Measurements from ENCODE around the gene OTUD6A. TPM values are rescaled to one million over a fixed set of nuclear protein-coding genes. Genes with fewer than 3 reads are reported as not detected.

The OTUD6A gene
- total and polyA plus RNA-seq, 7 experiments from 2014 or later, result not detected

- ChIA-PET CTCF (no interaction called here), POLR2A (interaction anchor here (0.6 kb wide), 1 partner anchor 218 kb away, joined by 3 read pairs; no protein-coding TSS in a partner anchor)
- Histone ChIP-seq H3K36me3 (ENCODE audit: control insufficient read depth in 2 of 3, insufficient read depth in 3 of 3, low read length in 3 of 3) (no peaks in the 10 kb centered on the region), H3K27me3 (ENCODE audit: control insufficient read depth in 2 of 2, insufficient read depth in 2 of 2, low read length in 2 of 2) (no peaks in the 10 kb centered on the region), H3K27ac (ENCODE audit: low read depth, low read length) (no peak overlapping the region), H3K9me3 (ENCODE audit: control insufficient read depth in 2 of 3, low read length in 3 of 3) (no peaks in the 10 kb centered on the region), H3K4me1 (ENCODE audit: control insufficient read depth in 2 of 2, insufficient read depth in 2 of 2, low read length in 2 of 2) (peaks cover 0 to 8% of the 10 kb centered on the region in 2 donors), H3K4me3 (ENCODE audit: low read length) (no peak overlapping the region)
- no peaks in the 10 kb centered on the region for H3K27me3 Mint-ChIP-seq
- H3K4me3 Mint-ChIP-seq, result no peak overlapping the region
- H3K4me1 Mint-ChIP-seq, result peaks cover 0 to 22% (median 8%) of the 10 kb centered on the region in 7 donors
- H3K9me3 Mint-ChIP-seq, result no peaks in the 10 kb centered on the region
- intact Hi-C loops (cut with micrococcal nuclease), result loop anchor here (5.0 to 10.0 kb wide), 5 partner anchors 63 to 542 kb away; partner anchors contain the start of gene EDA (in 1 of the 2)
- no peak for ATAC-seq
- DNase-seq, result no peak
- no peaks in the 10 kb centered on the region for H3K36me3 Mint-ChIP-seq
- no peak overlapping the region for H3K27ac Mint-ChIP-seq
Measured at GRCh38 chrX:70034646-70035045, 27.6 kb upstream of the OTUD6A start.

GRCh38 chrX:70038515-70038914, 23.7 kb upstream of the OTUD6A start:
- Histone ChIP-seq H3K27me3 (ENCODE audit: control insufficient read depth in 2 of 2, insufficient read depth in 2 of 2, low read length in 2 of 2) (no peaks in the 10 kb centered on the region), H3K36me3 (ENCODE audit: control insufficient read depth in 2 of 3, insufficient read depth in 3 of 3, low read length in 3 of 3) (no peaks in the 10 kb centered on the region), H3K9me3 (ENCODE audit: control insufficient read depth in 2 of 3, low read length in 3 of 3) (no peaks in the 10 kb centered on the region), H3K27ac (ENCODE audit: low read depth, low read length) (no peak overlapping the region), H3K4me3 (ENCODE audit: low read length) (no peak overlapping the region), H3K4me1 (ENCODE audit: control insufficient read depth in 2 of 2, insufficient read depth in 2 of 2, low read length in 2 of 2) (no peaks in the 10 kb centered on the region)
- Mint-ChIP-seq H3K4me1 (peaks cover 0 to 4% (median 0%) of the 10 kb centered on the region in 7 donors), H3K27ac (no peak overlapping the region), H3K9me3 (peaks cover 0 to 1% (median 0%) of the 10 kb centered on the region in 11 donors), H3K36me3 (no peaks in the 10 kb centered on the region), H3K4me3 (no peak overlapping the region), H3K27me3 (no peaks in the 10 kb centered on the region)
- ChIA-PET POLR2A (no interaction called here), CTCF (no interaction called here)
- no peak for ATAC-seq
- no peak for DNase-seq
- intact Hi-C loops (cut with micrococcal nuclease), result loop anchor here in 1 of 2 donors (10.0 kb wide), 2 partner anchors 396 to 424 kb away; partner anchors contain the start of gene EDA

GRCh38 chrX:70038951-70039350, 23.3 kb upstream of the OTUD6A start:
- DNase-seq (no peak), ATAC-seq (no peak)
- no peaks in the 10 kb centered on the region for H3K9me3 ChIP-seq (ENCODE audit: control insufficient read depth in 2 of 3, low read length in 3 of 3)

GRCh38 chrX:70039758-70040157, 22.5 kb upstream of the OTUD6A start:
- ATAC-seq, result no peak
- no peak overlapping the region for H3K4me3 ChIP-seq (ENCODE audit: low read length)

More at GRCh38 chrX:70038951-70039350, 23.3 kb upstream of the OTUD6A start:
- POLR2A ChIA-PET, result no interaction called here
- no peak overlapping the region for H3K27ac ChIP-seq (ENCODE audit: low read depth, low read length)
- no peak overlapping the region for H3K4me3 Mint-ChIP-seq
- intact Hi-C loops (cut with micrococcal nuclease), result loop anchor here in 1 of 2 donors (10.0 kb wide), 2 partner anchors 396 to 424 kb away; partner anchors contain the start of gene EDA
- H3K4me1 ChIP-seq (ENCODE audit: control insufficient read depth in 2 of 2, insufficient read depth in 2 of 2, low read length in 2 of 2), result no peaks in the 10 kb centered on the region
- no peaks in the 10 kb centered on the region for H3K27me3 Mint-ChIP-seq
- no peak overlapping the region for H3K27ac Mint-ChIP-seq
- no peaks in the 10 kb centered on the region for H3K36me3 ChIP-seq (ENCODE audit: control insufficient read depth in 2 of 3, insufficient read depth in 3 of 3, low read length in 3 of 3)
- no peak overlapping the region for H3K4me3 ChIP-seq (ENCODE audit: low read length)
- peaks cover 0 to 4% (median 0%) of the 10 kb centered on the region in 7 donors for H3K4me1 Mint-ChIP-seq
- no peaks in the 10 kb centered on the region for H3K36me3 Mint-ChIP-seq
- no peaks in the 10 kb centered on the region for H3K27me3 ChIP-seq (ENCODE audit: control insufficient read depth in 2 of 2, insufficient read depth in 2 of 2, low read length in 2 of 2)
- CTCF ChIA-PET, result no interaction called here
- peaks cover 0 to 1% (median 0%) of the 10 kb centered on the region in 11 donors for H3K9me3 Mint-ChIP-seq

GRCh38 chrX:70041993-70042392, 20.3 kb upstream of the OTUD6A start:
- POLR2A ChIA-PET, result no interaction called here
- CTCF ChIA-PET, result no interaction called here
- H3K27me3 Mint-ChIP-seq, result peaks cover 0 to 6% (median 0%) of the 10 kb centered on the region in 5 donors
- no peaks in the 10 kb centered on the region for H3K4me1 ChIP-seq (ENCODE audit: control insufficient read depth in 2 of 2, insufficient read depth in 2 of 2, low read length in 2 of 2)
- H3K4me3 Mint-ChIP-seq, result no peak overlapping the region
- H3K4me3 ChIP-seq (ENCODE audit: low read length), result no peak overlapping the region
- intact Hi-C loops (cut with micrococcal nuclease), result no loop called here
- no peaks in the 10 kb centered on the region for H3K27me3 ChIP-seq (ENCODE audit: control insufficient read depth in 2 of 2, insufficient read depth in 2 of 2, low read length in 2 of 2)
- ATAC-seq (no peak), DNase-seq (no peak)
- no peaks in the 10 kb centered on the region for H3K36me3 Mint-ChIP-seq
- H3K9me3 Mint-ChIP-seq, result peaks cover 0 to 1% (median 0%) of the 10 kb centered on the region in 11 donors
- no peak overlapping the region for H3K27ac Mint-ChIP-seq
- no peaks in the 10 kb centered on the region for H3K9me3 ChIP-seq (ENCODE audit: control insufficient read depth in 2 of 3, low read length in 3 of 3)
- peaks cover 0 to 4% (median 0%) of the 10 kb centered on the region in 7 donors for H3K4me1 Mint-ChIP-seq
- H3K27ac ChIP-seq (ENCODE audit: low read depth, low read length), result no peak overlapping the region
- H3K36me3 ChIP-seq (ENCODE audit: control insufficient read depth in 2 of 3, insufficient read depth in 3 of 3, low read length in 3 of 3), result no peaks in the 10 kb centered on the region

More at GRCh38 chrX:70039758-70040157, 22.5 kb upstream of the OTUD6A start:
- no peaks in the 10 kb centered on the region for H3K36me3 Mint-ChIP-seq
- Histone ChIP-seq H3K4me1 (ENCODE audit: control insufficient read depth in 2 of 2, insufficient read depth in 2 of 2, low read length in 2 of 2) (no peaks in the 10 kb centered on the region), H3K36me3 (ENCODE audit: control insufficient read depth in 2 of 3, insufficient read depth in 3 of 3, low read length in 3 of 3) (no peaks in the 10 kb centered on the region), H3K27ac (ENCODE audit: low read depth, low read length) (no peak overlapping the region), H3K9me3 (ENCODE audit: control insufficient read depth in 2 of 3, low read length in 3 of 3) (no peaks in the 10 kb centered on the region), H3K27me3 (ENCODE audit: control insufficient read depth in 2 of 2, insufficient read depth in 2 of 2, low read length in 2 of 2) (no peaks in the 10 kb centered on the region)
- intact Hi-C loops (cut with micrococcal nuclease), result loop anchor here in 1 of 2 donors (10.0 kb wide), 2 partner anchors 395 to 425 kb away; partner anchors contain the start of gene EDA
- ChIA-PET CTCF (no interaction called here), POLR2A (no interaction called here)
- peaks cover 0 to 1% (median 0%) of the 10 kb centered on the region in 11 donors for H3K9me3 Mint-ChIP-seq
- no peak for DNase-seq
- peaks cover 0 to 2% (median 0%) of the 10 kb centered on the region in 5 donors for H3K27me3 Mint-ChIP-seq
- no peak overlapping the region for H3K4me3 Mint-ChIP-seq
- peaks cover 0 to 4% (median 0%) of the 10 kb centered on the region in 7 donors for H3K4me1 Mint-ChIP-seq
- H3K27ac Mint-ChIP-seq, result no peak overlapping the region

GRCh38 chrX:70042399-70043371, 19.6 kb upstream of the OTUD6A start:
- Histone ChIP-seq H3K27ac (ENCODE audit: low read depth, low read length) (no peak overlapping the region), H3K9me3 (ENCODE audit: control insufficient read depth in 2 of 3, low read length in 3 of 3) (no peaks in the 10 kb centered on the region), H3K4me1 (ENCODE audit: control insufficient read depth in 2 of 2, insufficient read depth in 2 of 2, low read length in 2 of 2) (no peaks in the 10 kb centered on the region), H3K36me3 (ENCODE audit: control insufficient read depth in 2 of 3, insufficient read depth in 3 of 3, low read length in 3 of 3) (no peaks in the 10 kb centered on the region), H3K4me3 (ENCODE audit: low read length) (no peak overlapping the region), H3K27me3 (ENCODE audit: control insufficient read depth in 2 of 2, insufficient read depth in 2 of 2, low read length in 2 of 2) (no peaks in the 10 kb centered on the region)
- Mint-ChIP-seq H3K9me3 (peaks cover 0 to 1% (median 0%) of the 10 kb centered on the region in 11 donors), H3K27ac (no peak overlapping the region), H3K4me1 (peaks cover 0 to 4% (median 0%) of the 10 kb centered on the region in 7 donors), H3K36me3 (no peaks in the 10 kb centered on the region), H3K4me3 (no peak overlapping the region), H3K27me3 (peaks cover 0 to 6% (median 0%) of the 10 kb centered on the region in 5 donors)
- intact Hi-C loops (cut with micrococcal nuclease), result no loop called here
- ChIA-PET POLR2A (no interaction called here), CTCF (no interaction called here)
- no peak for DNase-seq
- ATAC-seq, result no peak
